GM18861 (cell line): ENCODE measurements around the gene PTBP2.

Experiments used
- ATAC-seq: cut with Tn5 transposase; IDR thresholded peaks from one replicate; pipeline ENCODE4 v1.9.1; 2021; ENCODE audit not compliant: unreplicated experiment

The PTBP2 gene

DNA sequence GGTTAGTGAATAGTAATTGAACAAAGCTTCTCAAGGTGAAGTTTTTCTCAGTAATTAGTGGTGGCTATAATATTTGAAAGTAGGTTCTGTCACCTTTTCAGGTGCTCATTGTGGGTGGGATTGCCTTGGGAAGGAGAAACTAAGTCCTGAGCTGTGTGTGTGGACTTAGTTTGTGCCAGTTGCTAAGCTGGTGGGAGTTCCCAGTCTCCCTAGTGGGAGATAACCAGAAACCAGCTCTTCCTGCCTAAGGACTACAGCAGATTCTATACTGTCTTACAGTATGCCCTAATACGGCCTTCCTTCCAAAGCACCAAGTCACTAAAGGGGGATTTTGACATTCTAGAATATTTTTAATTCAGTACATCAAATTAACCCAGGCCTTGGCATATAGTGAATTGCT lies 94.3 kb downstream of the PTBP2 start:
- no peak for ATAC-seq

DNA sequence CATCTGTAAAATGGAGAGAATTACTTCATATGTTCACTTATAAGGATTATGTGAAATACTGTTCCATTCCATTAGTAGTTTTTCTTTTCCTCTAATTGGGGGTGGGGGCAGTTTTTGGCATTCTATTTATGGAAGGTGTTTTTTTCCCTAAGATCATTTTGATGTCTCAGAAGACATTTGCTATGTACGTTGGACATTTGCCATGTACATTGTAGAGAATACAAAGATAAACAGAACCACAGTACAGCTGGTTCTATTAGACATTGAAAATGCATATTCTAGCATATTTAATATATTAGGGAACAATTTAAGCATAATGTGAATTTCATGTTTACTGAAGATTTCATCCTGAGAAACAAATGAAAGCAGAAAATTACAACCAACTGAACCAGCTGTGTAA lies 98.5 kb downstream of the PTBP2 start:
- ATAC-seq = no peak

DNA sequence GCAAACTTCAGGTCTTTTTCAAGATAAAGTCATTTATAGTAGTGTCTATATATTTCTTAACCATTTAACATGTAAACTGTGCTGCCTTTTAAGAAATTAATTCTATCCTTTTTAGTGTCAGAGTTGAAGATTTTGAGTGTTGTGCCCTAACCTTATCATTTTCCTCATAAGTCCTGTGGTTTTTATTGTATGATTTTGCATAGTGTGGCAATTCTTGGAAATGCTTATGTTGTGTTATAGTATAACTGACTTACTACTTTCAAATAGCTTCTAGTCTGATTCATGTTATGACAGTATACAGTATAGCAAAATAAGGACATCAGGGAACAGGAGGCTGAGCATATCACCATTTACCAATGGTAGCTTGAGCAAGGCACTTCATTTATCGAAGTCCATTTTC lies 99.1 kb downstream of the PTBP2 start:
- no peak for ATAC-seq

DNA sequence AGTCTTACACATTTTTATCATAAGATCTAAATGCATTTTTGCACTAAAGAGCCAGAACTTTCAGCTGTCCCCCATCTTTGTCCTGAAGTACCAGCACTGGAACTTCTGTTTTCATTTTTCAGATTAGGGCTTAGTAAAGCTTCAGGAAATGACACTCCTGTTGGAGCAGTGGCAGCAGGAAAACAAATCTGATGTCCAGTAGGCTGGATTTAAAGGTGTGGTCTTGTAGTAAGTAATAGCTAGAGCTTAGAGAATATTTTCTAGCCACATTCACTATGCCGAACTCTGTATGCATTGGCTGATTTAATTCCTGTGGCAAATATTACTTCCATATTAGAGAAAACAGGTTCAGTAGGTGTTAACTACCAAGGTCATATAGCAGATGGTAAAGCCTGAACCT lies 103.6 kb downstream of the PTBP2 start:
- no peak for ATAC-seq

- no peak for ATAC-seq
These were observed 104.5 kb downstream of the PTBP2 start for GRCh38 chr1:96825950-96826576.

DNA sequence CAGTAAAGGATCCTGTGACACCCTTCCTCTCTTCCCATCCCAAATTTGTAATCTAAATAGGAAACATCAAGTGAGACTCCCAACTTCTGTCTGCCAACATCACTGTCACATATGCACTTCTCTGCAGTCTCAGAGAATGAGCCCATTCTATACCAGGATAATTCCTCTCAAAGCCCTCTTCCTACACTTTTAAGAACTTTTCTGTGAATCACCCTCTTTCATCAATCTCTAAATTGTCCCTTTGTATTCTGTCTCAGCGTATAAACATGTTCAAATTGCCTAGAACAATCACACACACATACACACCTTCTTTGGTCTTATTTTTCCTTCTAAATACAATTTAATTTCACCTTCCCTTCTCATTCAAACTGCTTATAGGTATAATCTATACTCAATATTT lies 111.8 kb downstream of the PTBP2 start:
- no peak for ATAC-seq

- no peak for ATAC-seq
These were observed 113.4 kb downstream of the PTBP2 start for GRCh38 chr1:96834986-96835385.

DNA sequence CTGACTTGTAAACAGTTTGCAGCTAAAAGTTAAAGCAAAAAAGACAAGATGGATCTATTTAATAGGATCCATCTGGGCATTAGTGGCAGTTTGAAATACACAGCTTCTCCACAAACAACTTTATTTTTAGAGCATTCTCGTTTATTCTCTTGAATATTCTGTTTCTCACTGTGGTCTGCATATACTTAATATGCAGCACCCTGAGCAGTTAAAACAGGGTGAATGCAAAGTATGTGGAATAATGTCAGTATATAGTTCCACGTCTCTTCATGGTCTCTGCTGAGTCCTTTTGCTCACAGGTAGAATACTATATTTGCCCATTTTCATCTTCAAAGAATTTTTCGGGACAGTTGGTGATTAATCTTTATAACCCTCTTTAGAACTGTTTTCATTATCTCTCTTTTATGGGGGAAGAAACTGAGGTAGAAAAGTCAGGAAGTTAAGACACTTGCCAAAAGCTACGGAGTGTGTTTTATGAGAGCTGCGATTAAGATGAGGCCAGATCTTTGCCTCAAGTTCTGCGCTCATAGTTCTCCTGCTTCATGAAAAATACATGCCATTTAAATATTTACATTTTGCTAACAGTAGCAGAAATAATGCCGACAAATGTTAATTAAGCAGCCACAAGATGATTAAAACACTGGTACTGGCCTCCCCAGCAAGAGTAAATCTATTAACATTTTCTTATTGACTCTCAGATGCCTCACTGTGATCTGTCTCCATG lies 115.6 kb downstream of the PTBP2 start:
- ATAC-seq = no peak

GRCh38 chr1:96837781-96838216 lies 116.2 kb downstream of the PTBP2 start:
- ATAC-seq = no peak

DNA sequence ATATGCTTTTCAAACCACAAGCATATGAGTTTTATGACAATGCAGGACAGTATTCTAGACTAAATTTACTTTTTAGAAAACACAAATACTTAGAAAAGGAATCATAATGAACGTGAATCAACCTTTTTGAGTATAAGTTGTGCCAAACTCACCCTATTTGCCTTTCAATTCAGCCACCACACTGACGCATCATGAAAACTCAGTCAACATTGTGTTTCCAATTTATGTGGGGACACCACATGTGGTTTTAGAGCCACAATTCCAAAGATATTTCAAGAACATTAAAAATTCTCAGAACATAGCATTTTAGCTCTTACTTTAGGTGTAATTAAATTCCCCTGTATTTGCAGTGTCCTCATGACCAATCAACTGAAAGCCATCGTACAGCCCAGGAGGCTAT lies 118.8 kb downstream of the PTBP2 start:
- ATAC-seq = no peak

GRCh38 chr1:96842215-96842614 lies 120.6 kb downstream of the PTBP2 start:
- ATAC-seq = no peak

DNA sequence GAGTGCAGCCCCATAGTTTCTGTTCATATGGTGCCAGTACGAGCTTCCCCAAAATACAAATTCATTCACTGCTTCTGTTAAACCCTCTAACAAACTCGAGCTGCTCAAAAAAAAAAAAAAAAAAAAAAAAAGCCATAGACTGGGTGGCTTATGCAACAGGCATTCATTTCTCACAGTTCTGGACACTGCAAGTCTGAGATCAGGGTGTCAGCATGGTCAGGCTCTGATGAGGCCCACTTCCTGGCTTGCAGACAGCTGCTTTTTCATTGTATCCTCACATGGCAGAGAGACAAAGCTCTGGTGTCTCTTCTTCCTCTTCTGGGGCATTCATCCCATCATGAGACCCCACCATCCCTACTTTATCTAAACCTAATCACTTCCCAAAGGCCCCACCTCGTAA lies 121.6 kb downstream of the PTBP2 start:
- no peak for ATAC-seq

DNA sequence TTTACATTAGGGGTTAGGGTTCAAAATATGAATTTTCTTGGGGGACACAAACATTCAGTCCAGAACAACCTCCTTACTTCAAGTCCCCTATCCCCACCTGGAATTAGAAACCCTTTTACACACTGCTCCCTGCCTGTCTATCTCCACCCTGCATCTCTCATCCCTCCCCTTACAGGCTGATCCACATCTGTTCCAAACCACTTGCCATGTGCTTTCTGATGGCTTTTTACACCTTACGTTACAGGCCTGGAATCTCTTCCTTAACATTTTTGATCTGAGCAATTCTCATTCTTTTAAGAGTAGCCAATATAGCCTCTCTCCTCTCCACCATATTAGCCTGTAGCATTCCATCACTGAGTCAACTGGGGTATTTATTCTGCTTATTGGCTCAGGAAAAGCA lies 122.0 kb downstream of the PTBP2 start:
- no peak for ATAC-seq

DNA sequence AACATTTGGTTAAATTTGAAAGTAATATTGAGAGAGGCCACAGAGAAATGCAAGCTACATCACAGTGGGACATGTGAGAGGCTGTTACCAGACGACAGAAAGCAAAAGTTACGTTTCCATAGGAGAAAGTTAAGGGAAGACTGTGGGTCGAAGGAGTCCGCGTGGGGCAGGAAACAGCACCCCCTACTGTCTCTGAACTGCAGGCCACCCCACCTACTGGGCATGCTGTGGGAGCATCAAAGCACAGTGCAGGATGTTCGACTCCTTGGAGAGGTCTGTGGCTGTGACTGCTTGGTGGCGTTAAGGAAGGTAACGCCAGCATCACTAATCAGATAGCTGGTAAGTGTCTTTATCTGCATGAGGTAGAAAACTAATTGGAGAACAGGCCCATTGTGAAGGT lies 123.9 kb downstream of the PTBP2 start:
- peak; percentile 65 for ATAC-seq

DNA sequence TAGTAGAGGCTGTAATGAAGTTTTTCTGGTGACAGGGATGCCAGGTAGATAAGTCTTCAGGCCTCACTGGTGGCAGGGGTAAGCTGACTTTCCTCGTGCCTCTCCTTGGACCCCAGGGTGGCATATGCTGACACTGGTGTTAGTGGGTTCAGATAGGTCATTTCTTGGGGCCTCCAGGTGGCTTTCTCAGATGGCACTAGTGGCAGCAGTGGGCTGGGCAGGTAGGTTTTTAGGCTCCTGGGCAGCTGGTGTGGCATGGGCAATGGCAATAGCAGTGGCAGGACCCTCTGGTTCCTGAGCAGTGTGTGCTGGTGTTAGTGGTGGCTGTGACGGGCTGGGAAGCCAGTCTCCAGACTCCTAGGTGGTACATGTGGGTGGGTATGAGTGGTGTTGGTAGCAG lies 140.3 kb downstream of the PTBP2 start:
- ATAC-seq = no peak

DNA sequence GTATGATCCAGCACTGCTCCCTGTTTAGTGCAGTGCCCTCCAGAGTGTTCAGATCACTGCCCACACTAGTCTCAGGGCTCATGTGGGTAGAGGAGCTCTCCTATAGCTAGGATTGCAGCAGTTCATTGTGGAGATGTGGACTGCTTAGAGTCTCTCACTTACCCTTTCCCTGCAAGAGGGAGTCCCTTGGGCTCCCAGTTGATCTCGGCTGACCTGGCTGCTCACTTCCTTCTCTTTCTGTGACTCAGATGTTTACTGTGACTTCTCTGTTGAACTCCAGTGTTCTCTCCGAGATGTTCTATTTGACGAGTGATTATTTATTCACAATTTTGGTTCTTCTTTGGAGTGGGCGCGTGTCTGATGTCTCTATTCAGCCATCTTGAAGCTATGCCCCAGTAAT lies 141.9 kb downstream of the PTBP2 start:
- ATAC-seq = no peak
